Measurements from ENCODE around the gene IRF4. TPM values are rescaled to one million over a fixed set of nuclear protein-coding genes. Genes with fewer than 3 reads are reported as not detected.

IRF4 gene
- total RNA-seq, 1 donor from 2014 or later = not detected

GRCh38 chr6:381742-382461 lies 9.7 kb upstream of the IRF4 start:
- DNase-seq (ENCODE audit: low read depth) = no peak

- DNase-seq (ENCODE audit: low read depth) = no peak
Observed at GRCh38 chr6:382883-383810, 8.4 kb upstream of the IRF4 start.

- DNase-seq (ENCODE audit: low read depth) = no peak
Observed at GRCh38 chr6:383856-384255, 7.7 kb upstream of the IRF4 start.

GRCh38 chr6:384898-385297 lies 6.7 kb upstream of the IRF4 start:
- no peak for DNase-seq (ENCODE audit: low read depth)

- DNase-seq (ENCODE audit: low read depth) = no peak
Observed at GRCh38 chr6:385614-386013, 5.9 kb upstream of the IRF4 start.

DNA sequence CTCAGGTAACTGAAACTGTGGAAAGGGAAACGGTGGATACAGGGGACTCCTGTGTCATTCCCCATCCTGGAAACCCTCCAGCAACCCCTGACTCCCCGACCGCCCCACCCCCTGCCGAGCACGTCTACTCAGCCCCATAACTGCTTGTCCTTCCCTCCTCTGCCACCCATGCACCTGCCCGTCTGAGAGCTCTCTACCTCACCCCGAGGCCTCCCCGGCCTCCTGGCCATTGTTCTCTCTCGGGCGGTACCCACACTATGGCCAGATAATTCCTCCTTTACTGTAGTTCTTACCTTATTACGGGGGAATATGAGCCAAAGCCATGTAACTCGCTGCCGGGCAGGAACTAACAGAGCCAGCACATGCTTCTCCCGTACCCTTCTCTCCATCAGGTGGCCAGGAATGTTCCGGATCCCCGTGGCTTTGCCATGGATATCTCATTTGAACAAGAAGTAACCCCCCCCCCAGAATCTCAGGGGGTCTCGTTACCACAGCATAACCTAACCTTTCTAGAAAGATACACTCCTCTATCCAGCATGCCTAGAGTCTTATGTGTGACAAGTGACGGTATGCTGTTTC lies 4.8 kb upstream of the IRF4 start:
- no peak for DNase-seq (ENCODE audit: low read depth)

DNA sequence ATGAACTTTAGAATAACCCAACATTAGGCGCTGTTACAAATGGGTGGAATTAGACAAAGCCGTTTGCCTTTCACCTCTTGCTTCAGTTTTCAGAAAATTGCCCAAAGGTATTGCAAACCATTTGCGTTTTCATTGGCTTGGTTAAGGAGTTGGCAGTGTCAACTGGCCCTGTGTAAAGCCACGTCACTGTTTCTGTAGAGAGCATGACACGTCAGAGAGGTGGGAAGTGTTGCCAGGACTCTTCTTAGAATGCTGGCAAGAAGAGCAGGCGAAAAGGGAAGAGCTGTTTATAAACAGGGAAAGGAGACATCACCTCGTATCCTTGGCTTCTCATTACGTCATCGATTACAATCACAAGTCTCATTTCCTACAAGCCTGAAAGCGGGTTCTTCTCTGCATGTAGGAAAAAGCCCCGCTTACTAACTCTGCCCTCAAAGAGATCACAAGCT lies 4.2 kb upstream of the IRF4 start:
- no peak for DNase-seq (ENCODE audit: low read depth)

GRCh38 chr6:388202-388903 lies 3.2 kb upstream of the IRF4 start:
- DNase-seq (ENCODE audit: low read depth) = peak; percentile 3

DNA sequence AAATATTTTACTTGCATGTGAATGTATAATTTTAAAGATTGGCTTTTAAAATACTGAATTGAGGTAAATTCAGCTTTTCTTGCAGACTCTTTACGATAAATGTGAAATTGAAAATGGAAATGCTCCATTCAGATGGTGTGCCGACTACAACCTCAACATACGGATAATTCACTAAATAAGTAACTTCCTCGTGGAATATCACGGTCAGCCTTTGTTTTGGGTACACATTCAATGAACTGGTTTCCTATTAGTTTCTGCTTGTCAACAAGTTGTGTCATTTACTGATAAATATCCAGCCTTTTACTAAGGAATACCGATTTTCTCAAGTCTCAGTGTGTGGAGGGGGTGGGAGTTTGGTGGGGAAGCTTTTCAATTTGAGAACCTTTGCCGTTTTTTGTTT lies 2.4 kb upstream of the IRF4 start:
- DNase-seq (ENCODE audit: low read depth) = no peak

GRCh38 chr6:389622-390021 lies 1.9 kb upstream of the IRF4 start:
- peak; percentile 32 for DNase-seq (ENCODE audit: low read depth)

DNA sequence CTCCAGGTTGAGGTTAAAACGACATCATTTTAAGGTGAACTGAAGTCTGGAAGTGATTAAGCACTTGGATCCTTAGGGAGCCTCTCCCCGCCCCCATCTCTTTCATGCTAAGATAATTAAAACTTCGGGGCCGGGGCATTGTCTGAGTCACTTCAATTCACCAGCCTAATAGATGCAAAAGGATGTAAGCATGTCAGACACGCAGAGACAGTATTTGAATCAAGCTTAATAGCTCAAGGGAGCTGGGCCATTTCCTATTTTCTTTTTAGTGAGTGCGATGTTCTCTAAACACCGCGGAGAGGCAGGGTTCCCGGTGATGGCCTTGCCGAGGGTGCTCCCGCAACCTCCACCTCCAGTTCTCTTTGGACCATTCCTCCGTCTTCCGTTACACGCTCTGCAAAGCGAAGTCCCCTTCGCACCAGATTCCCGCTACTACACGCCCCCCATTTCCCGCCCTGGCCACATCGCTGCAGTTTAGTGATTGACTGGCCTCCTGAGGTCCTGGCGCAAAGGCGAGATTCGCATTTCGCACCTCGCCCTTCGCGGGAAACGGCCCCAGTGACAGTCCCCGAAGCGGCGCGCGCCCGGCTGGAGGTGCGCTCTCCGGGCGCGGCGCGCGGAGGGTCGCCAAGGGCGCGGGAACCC lies 516 bp upstream of the IRF4 start:
- peak; percentile 14 for DNase-seq (ENCODE audit: low read depth)

DNA sequence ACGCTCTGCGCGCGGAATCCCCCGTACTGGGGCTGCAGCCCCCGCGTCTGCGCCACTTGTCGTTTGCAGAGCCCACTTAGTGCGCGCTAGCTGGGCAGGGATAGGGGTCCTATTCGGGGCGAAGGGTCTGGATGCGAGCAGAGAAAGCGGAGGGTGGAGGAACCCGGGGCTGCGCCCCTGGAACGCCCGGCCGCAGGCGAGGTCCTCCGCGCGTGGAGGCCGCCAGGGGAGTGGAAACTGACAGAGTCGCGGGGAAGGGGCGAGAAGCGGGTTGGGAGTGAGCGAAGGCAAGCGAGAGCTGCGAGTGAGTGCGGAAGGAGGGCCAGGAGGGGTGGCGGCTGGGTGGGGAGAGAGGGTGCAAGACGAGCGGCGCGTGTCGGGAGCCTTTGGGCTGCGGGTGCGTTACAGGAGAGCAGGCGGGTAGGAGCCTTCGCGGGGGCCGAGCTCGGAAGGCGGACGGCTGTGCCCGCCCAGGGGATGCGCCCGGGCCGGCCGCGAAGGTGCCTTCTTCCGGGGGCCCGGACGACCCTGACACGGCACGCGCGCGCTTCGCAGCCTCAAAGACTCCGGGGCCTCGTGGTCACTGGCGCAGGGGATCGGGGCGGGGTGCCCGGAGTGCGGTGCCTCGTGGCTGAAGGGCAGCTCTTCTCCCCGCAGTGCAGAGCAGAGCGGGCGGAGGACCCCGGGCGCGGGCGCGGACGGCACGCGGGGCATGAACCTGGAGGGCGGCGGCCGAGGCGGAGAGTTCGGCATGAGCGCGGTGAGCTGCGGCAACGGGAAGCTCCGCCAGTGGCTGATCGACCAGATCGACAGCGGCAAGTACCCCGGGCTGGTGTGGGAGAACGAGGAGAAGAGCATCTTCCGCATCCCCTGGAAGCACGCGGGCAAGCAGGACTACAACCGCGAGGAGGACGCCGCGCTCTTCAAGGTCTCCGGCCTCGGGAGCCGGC lies 1.2 kb downstream of the IRF4 start:
- DNase-seq (ENCODE audit: low read depth) = no peak

GRCh38 chr6:393391-394221 lies 2.1 kb downstream of the IRF4 start:
- no peak for DNase-seq (ENCODE audit: low read depth)

DNA sequence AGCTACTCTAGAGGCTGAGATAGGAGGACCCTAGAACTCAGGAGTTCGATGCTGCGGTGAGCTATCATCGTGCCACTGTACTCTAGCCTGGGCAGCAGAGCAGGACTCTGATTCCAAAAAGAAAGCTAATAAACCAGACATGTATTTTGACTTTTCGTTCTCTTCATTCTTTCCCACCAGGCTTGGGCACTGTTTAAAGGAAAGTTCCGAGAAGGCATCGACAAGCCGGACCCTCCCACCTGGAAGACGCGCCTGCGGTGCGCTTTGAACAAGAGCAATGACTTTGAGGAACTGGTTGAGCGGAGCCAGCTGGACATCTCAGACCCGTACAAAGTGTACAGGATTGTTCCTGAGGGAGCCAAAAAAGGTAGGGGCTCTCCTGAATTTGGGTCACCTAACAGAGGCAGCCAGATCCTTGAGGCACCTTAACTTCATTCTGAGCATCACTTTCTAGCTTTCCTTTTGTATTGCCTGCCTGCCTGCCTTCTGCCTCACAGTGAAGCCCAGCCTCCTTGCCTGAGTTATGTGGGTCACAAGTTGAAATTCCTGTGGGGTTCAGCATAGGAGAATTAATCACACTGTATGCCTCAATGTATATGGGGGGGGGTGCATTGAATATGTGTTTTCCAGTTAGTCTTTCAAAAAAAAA lies 3.2 kb downstream of the IRF4 start:
- DNase-seq (ENCODE audit: low read depth) = no peak

GRCh38 chr6:395432-396125 lies 4.0 kb downstream of the IRF4 start:
- no peak for DNase-seq (ENCODE audit: low read depth)

DNA sequence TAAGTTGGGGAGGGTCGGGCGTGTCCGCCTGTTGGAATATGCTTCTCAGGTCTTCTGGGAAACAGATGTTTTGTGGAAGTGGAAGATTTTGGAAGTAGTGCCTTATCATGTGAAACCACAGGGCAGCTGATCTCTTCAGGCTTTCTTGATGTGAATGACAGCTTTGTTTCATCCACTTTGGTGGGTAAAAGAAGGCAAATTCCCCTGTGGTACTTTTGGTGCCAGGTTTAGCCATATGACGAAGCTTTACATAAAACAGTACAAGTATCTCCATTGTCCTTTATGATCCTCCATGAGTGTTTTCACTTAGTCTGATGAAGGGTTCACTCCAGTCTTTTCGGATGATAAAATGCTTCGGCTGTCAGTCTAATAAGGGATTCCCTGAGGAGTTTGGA lies 4.6 kb downstream of the IRF4 start:
- DNase-seq (ENCODE audit: low read depth) = no peak

GRCh38 chr6:397056-397455 lies 5.5 kb downstream of the IRF4 start:
- no peak for DNase-seq (ENCODE audit: low read depth)

GRCh38 chr6:397604-398003 lies 6.1 kb downstream of the IRF4 start:
- DNase-seq (ENCODE audit: low read depth) = no peak
